Fibroblast of lung (primary cell): Measurements from ENCODE around the gene KIAA1328. TPM values are rescaled to one million over a fixed set of nuclear protein-coding genes. Genes with fewer than 3 reads are reported as not detected.

Experiments
- DNase-seq, 2 donors: peaks; one replicate each; pipeline versions ENCODE4 v3.0.0 to v3.0.0-alpha.2; 2010; ENCODE audit warnings: low read depth in 2 of 2
- H2AFZ ChIP-seq: 2 replicates; pipeline ENCODE4 v1.5.1; 2012; ENCODE audit warnings: low read length, control low read depth, inconsistent platforms
- H3K27ac ChIP-seq: 2 replicates; pipeline ENCODE4 v1.5.1; 2011; ENCODE audit warnings: low read length, control low read depth; ENCODE audit not compliant: insufficient read depth
- H3K27me3 ChIP-seq: 2 replicates; pipeline ENCODE4 v1.5.1; 2011; ENCODE audit warnings: mild to moderate bottlenecking, low read length; ENCODE audit not compliant: control insufficient read depth, insufficient read depth
- H3K36me3 ChIP-seq: 2 replicates; pipeline ENCODE4 v1.5.1; 2011; ENCODE audit warnings: low read length; ENCODE audit not compliant: control insufficient read depth, insufficient read depth
- H3K4me1 ChIP-seq: 2 replicates; pipeline ENCODE4 v1.5.1; 2011; ENCODE audit warnings: low read length; ENCODE audit not compliant: control insufficient read depth, insufficient read depth; ENCODE audit errors: extremely low read depth
- H3K4me2 ChIP-seq: 2 replicates; pipeline ENCODE4 v1.5.1; 2011; ENCODE audit warnings: low read length, control low read depth; ENCODE audit not compliant: insufficient read depth; ENCODE audit errors: extremely low read depth
- H3K4me3 ChIP-seq, 4 experiments: fragments of 200-600 bp in 1 of 4; sonication (generic) in 1 of 4; replicated peaks in 1 of 4; 2 replicates each; pipeline ENCODE4 v1.5.1; 2011 to 2016; ENCODE audit warnings: low read length in 4 of 4, low read depth in 3 of 4, mild to moderate bottlenecking in 3 of 4, control low read depth in 2 of 4, inconsistent platforms in 1 of 4, mixed read lengths in 1 of 4; ENCODE audit not compliant: insufficient read depth in 1 of 4; ENCODE audit errors: control extremely low read depth in 1 of 4
- H3K79me2 ChIP-seq: 2 replicates; pipeline ENCODE4 v1.5.1; 2012; ENCODE audit warnings: mild to moderate bottlenecking, low read length, inconsistent platforms; ENCODE audit not compliant: control insufficient read depth, insufficient read depth
- H3K9ac ChIP-seq: 2 replicates; pipeline ENCODE4 v1.5.1; 2011; ENCODE audit warnings: mild to moderate bottlenecking, low read length, control low read depth; ENCODE audit not compliant: insufficient read depth
- H3K9me3 ChIP-seq: 2 replicates; pipeline ENCODE4 v1.5.1; 2012; ENCODE audit warnings: low read depth, low read length; ENCODE audit not compliant: control insufficient read depth, insufficient read depth
- H4K20me1 ChIP-seq: 2 replicates; pipeline ENCODE4 v1.5.1; 2011; ENCODE audit warnings: low read length; ENCODE audit not compliant: control insufficient read depth, insufficient read depth; ENCODE audit errors: extremely low read depth
- CTCF ChIP-seq, 2 donors: IDR thresholded peaks in 1 of 2; conservative IDR thresholded peaks in 1 of 2; 1 replicate in 1 of 2; 2 replicates in 1 of 2; pipeline ENCODE4 v1.5.1; 2011 to 2012; ENCODE audit warnings: low read length in 2 of 2, control low read depth in 1 of 2, inconsistent platforms in 1 of 2, low read depth in 1 of 2, mild to moderate bottlenecking in 1 of 2
- EZH2 ChIP-seq: IDR thresholded peaks from 2 replicates; pipeline ENCODE4 v1.5.1; 2012; ENCODE audit warnings: low read length, control low read depth, mild to moderate bottlenecking; ENCODE audit errors: missing control alignments
- polyA plus RNA-seq, 2 donors: library from polyadenylated mRNA; depleted of rRNA in 1 of 2; stranded (reverse) in 1 of 2; unstranded in 1 of 2; fragments of >200 nt; gene quantifications; 2 replicates each; pipeline ENCODE4 v1.2.1, GENCODE V29; 2011 to 2012; ENCODE audit warnings: missing spikeins in 1 of 2
- total RNA-seq: library from RNA; depleted of rRNA; stranded (reverse); fragments of >200 nt; gene quantifications from 2 replicates; pipeline ENCODE4 v1.2.1, GENCODE V29; 2014

KIAA1328 gene
- total and polyA plus RNA-seq, 2 donors (not counting 1 experiment from before 2014, with no cell fraction given), result 4.3 to 4.5 TPM

DNA sequence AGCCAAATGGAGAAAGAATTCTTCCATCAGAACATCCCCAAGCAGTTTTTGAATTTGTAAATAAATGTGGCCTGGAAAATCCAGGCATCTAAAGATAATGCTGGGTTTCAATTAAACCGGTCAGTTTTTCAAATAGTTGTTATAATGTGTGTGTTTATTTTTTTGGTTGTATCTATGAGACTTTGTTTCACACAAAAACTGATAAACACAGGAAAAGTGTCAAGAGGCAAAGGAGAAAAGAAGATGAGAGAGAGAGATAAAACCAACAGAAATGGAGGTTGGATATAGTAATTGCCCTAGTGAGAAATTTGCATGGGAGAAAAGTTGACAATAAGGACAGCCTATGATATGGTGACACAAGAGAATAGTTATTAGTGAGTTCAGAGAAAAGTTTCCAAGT, 68.3 kb downstream of the KIAA1328 start:
- Histone ChIP-seq H4K20me1 (no peaks in the 10 kb centered on the region), H3K4me3 (no peak overlapping the region), H3K4me2 (no peak overlapping the region), H3K4me1 (no peaks in the 10 kb centered on the region), H2AFZ (no peak overlapping the region), H3K27me3 (no peaks in the 10 kb centered on the region), H3K9me3 (no peaks in the 10 kb centered on the region), H3K9ac (no peak overlapping the region), H3K36me3 (no peaks in the 10 kb centered on the region), H3K79me2 (no peaks in the 10 kb centered on the region), H3K27ac (no peak overlapping the region)
- no peak for DNase-seq
- no peak for TF ChIP-seq EZH2
- TF ChIP-seq CTCF (conservative IDR thresholded peaks at IDR 0.05 in 1 of 2, IDR thresholded peaks at IDR 0.05 in 1 of 2; ENCODE audit: low read depth in 1 of 2, low read length in 2 of 2), result no peak

- DNase-seq, result peak in 1 of 2 donors; percentile 43
- no peaks in the 10 kb centered on the region for H3K4me1 ChIP-seq
- no peak for TF ChIP-seq CTCF (conservative IDR thresholded peaks at IDR 0.05 in 1 of 2, IDR thresholded peaks at IDR 0.05 in 1 of 2; ENCODE audit: low read depth in 1 of 2, low read length in 2 of 2)
- TF ChIP-seq EZH2, result no peak
These were observed 70.4 kb downstream of the KIAA1328 start for GRCh38 chr18:36899289-36899688.

GRCh38 chr18:36900466-36900865, 71.5 kb downstream of the KIAA1328 start:
- Histone ChIP-seq H4K20me1 (no peaks in the 10 kb centered on the region), H3K36me3 (no peaks in the 10 kb centered on the region), H2AFZ (no peak overlapping the region), H3K4me1 (no peaks in the 10 kb centered on the region), H3K27ac (no peak overlapping the region), H3K4me2 (no peak overlapping the region), H3K9ac (no peak overlapping the region), H3K9me3 (no peaks in the 10 kb centered on the region), H3K27me3 (no peaks in the 10 kb centered on the region), H3K79me2 (no peaks in the 10 kb centered on the region), H3K4me3 (no peak overlapping the region)
- TF ChIP-seq EZH2, result no peak
- TF ChIP-seq CTCF (conservative IDR thresholded peaks at IDR 0.05 in 1 of 2, IDR thresholded peaks at IDR 0.05 in 1 of 2; ENCODE audit: low read depth in 1 of 2, low read length in 2 of 2), result no peak
- DNase-seq, result no peak

More at GRCh38 chr18:36899289-36899688, 70.4 kb downstream of the KIAA1328 start:
- Histone ChIP-seq H3K79me2 (no peaks in the 10 kb centered on the region), H3K36me3 (no peaks in the 10 kb centered on the region), H3K27me3 (no peaks in the 10 kb centered on the region), H3K4me3 (no peak overlapping the region), H4K20me1 (no peaks in the 10 kb centered on the region), H3K27ac (no peak overlapping the region), H3K9me3 (no peaks in the 10 kb centered on the region), H3K4me2 (no peak overlapping the region), H3K9ac (no peak overlapping the region), H2AFZ (no peak overlapping the region)
